ENCODE measurements around the gene IQSEC3.
A peak's percentile ranks its signal among the peaks of the same experiment; 100 is the strongest.

IQSEC3 gene

DNA sequence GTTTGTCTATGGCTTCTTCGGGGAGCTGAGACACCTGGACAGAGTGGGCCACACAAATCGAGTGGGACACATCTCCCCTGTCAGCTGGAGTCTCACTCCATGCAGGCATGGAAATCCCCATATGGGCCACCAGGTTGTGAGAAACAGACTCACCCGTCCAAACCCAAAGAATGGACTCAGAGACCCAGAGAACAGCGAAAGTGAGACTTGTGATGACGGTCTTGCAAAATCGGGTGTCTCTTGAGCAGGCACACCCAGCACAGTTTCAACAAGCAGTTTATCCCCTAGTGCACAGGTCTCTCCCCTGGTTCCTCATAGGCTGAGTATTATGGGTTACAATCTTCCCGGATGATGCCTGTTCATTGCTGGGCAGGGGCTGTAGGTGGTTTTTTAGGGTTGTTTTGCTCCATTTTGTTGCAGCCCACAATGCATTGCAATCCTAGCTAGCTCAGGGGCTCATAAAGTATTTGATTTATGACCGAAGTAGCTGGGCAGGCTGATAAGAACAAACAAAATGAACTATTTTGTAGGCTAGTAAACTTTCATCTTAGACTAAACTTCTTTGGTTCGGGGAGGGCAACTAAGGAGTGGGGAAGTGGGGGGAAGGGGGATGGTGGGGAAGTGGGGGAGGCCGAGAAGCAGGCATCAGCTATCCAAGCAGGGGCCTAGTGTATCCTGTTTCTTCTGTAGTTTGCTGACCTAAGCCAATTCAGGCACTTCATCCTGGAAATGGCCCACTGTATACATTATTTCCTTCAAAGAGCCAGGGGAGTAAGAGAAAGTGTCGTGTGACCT lies 45.3 kb downstream of the IQSEC3 start (continued):
- TF ChIP-seq ZNF239 (tag by site-specific recombination; IDR thresholded peaks at IDR 0.05) = no peak

DNA sequence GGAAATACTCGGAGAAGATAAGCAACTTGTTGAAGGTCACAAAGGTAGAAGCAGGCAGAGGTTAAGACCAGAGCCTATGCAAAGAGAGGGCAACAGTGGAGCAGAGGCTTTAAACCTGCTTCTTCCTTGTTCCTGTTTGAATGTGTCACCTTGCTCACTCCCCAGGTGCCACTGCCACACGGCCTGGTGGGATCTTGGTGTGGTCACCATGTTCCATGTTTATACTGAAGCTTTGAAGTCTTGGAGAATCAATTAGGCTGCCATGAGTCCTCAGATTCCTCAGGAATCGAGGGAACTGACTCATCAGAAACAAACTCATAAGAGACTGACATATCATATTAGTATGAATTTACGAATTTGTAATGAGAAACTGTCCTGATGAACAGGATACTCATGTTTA lies 46.8 kb downstream of the IQSEC3 start:
- POLR2A ChIA-PET = no interaction called here
- no peaks in the 10 kb centered on the region for H3K9me3 ChIP-seq (ENCODE audit: control insufficient read depth, insufficient read depth, low read depth, low read length)
- peaks cover 6% of the 10 kb centered on the region for H3K4me1 ChIP-seq (ENCODE audit: control insufficient read depth, insufficient read depth, low read length)
- CTCF ChIA-PET = no interaction called here
- TF ChIP-seq, protein P1, sequence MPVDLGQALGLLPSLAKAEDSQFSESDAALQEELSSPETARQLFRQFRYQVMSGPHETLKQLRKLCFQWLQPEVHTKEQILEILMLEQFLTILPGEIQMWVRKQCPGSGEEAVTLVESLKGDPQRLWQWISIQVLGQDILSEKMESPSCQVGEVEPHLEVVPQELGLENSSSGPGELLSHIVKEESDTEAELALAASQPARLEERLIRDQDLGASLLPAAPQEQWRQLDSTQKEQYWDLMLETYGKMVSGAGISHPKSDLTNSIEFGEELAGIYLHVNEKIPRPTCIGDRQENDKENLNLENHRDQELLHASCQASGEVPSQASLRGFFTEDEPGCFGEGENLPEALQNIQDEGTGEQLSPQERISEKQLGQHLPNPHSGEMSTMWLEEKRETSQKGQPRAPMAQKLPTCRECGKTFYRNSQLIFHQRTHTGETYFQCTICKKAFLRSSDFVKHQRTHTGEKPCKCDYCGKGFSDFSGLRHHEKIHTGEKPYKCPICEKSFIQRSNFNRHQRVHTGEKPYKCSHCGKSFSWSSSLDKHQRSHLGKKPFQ (tag by site-specific recombination; IDR thresholded peaks at IDR 0.05) = no peak
- no peak for TF ChIP-seq ZNF843 (tag by site-specific recombination; IDR thresholded peaks at IDR 0.05)
- TF ChIP-seq ZNF529 (tag by site-specific recombination; IDR thresholded peaks at IDR 0.05; ENCODE audit: insufficient replicate concordance) = no peak
- TF ChIP-seq, protein P2, sequence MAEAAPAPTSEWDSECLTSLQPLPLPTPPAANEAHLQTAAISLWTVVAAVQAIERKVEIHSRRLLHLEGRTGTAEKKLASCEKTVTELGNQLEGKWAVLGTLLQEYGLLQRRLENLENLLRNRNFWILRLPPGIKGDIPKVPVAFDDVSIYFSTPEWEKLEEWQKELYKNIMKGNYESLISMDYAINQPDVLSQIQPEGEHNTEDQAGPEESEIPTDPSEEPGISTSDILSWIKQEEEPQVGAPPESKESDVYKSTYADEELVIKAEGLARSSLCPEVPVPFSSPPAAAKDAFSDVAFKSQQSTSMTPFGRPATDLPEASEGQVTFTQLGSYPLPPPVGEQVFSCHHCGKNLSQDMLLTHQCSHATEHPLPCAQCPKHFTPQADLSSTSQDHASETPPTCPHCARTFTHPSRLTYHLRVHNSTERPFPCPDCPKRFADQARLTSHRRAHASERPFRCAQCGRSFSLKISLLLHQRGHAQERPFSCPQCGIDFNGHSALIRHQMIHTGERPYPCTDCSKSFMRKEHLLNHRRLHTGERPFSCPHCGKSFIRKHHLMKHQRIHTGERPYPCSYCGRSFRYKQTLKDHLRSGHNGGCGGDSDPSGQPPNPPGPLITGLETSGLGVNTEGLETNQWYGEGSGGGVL (tag by site-specific recombination; IDR thresholded peaks at IDR 0.05) = no peak
- TF ChIP-seq ZNF391 (tag by site-specific recombination; IDR thresholded peaks at IDR 0.05; ENCODE audit: borderline replicate concordance, low read depth) = no peak
- TF ChIP-seq ZNF174 (tag by site-specific recombination; IDR thresholded peaks at IDR 0.05) = no peak
- TF ChIP-seq ZNF660 (tag by site-specific recombination; IDR thresholded peaks at IDR 0.05) = no peak
- no peak for TF ChIP-seq ZNF341 (tag by site-specific recombination; IDR thresholded peaks at IDR 0.05; ENCODE audit: low read depth)
- no peak for TF ChIP-seq ZNF837 (tag by site-specific recombination; IDR thresholded peaks at IDR 0.05)
- TF ChIP-seq ZNF239 (tag by site-specific recombination; IDR thresholded peaks at IDR 0.05) = no peak
- TF ChIP-seq KLF8 (tag by site-specific recombination; IDR thresholded peaks at IDR 0.05) = no peak
- TF ChIP-seq ZNF423 (tag by site-specific recombination; IDR thresholded peaks at IDR 0.05) = no peak
- no peak for TF ChIP-seq IKZF3 (tag by site-specific recombination; IDR thresholded peaks at IDR 0.05)
- TF ChIP-seq ZNF626 (tag by site-specific recombination; IDR thresholded peaks at IDR 0.05) = no peak
- no peaks in the 10 kb centered on the region for H3K36me3 ChIP-seq (ENCODE audit: control insufficient read depth in 2 of 2, insufficient read depth in 1 of 2, low read length in 2 of 2)
- no peak overlapping the region for H3K4me3 ChIP-seq (ENCODE audit: low read depth, low read length)
- no peak overlapping the region for H3K27ac ChIP-seq (ENCODE audit: extremely low read depth, low read depth, low read length)

DNA sequence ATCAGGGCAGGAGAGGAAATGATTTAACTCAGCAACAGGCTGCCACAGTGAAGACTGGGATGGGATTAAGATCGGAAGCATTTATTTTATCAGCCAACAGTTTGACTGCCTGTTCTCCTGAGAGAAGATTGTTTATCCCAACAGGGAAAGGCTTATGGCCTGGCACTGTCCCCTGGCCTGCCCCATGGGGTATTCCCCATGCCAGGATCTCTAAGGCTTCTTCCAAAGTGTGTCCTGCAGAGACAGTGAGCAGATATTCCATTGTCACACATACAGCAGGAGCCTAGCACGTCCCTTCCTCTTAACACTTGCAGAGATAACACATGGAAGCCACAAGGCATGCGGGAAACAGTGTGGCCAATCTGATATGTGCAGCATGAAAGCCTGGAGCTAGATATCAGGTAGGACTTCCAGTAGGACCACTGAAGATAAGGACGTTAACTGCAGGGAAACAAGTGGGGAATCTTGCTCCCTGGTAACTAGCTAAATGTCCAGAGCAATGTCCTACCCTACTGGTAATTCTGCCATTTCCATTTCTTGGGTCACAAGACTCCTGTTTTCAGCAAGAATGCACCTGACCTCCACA lies 48.2 kb downstream of the IQSEC3 start:
- H3K4me1 ChIP-seq (ENCODE audit: control insufficient read depth, insufficient read depth, low read length) = peaks cover 6% of the 10 kb centered on the region
- H3K9me3 ChIP-seq (ENCODE audit: control insufficient read depth, insufficient read depth, low read depth, low read length) = no peaks in the 10 kb centered on the region
- POLR2A ChIA-PET = no interaction called here
- H3K27ac ChIP-seq (ENCODE audit: extremely low read depth, low read depth, low read length) = no peak overlapping the region
- H3K4me3 ChIP-seq (ENCODE audit: low read depth, low read length) = no peak overlapping the region
- H3K36me3 ChIP-seq (ENCODE audit: control insufficient read depth in 2 of 2, insufficient read depth in 1 of 2, low read length in 2 of 2) = no peaks in the 10 kb centered on the region
- TF ChIP-seq SCRT2 (tag by site-specific recombination; IDR thresholded peaks at IDR 0.05) = peak; percentile 29; the same call in 1 of the 2 replicates
- no peak for TF ChIP-seq ZNF529 (tag by site-specific recombination; IDR thresholded peaks at IDR 0.05; ENCODE audit: insufficient replicate concordance)
- TF ChIP-seq SCRT1 (tag by site-specific recombination; IDR thresholded peaks at IDR 0.05; ENCODE audit: borderline replicate concordance) = 0 out of 2 replicates have a peak, but pooled peaks have one; percentile 5
- no peak for TF ChIP-seq ZBTB21 (tag by site-specific recombination; IDR thresholded peaks at IDR 0.05)
- TF ChIP-seq ZNF335 (tag by site-specific recombination; conservative IDR thresholded peaks at IDR 0.05) = no peak
- no peak for TF ChIP-seq HOXA7 (CRISPR knock-in tag; IDR thresholded peaks at IDR 0.05; ENCODE audit: borderline replicate concordance)
- CTCF ChIA-PET = interaction anchor here (1.1 kb wide), 1 partner anchor 14 kb away, joined by 3 read pairs; no protein-coding TSS in a partner anchor
